Left ventricle myocardium inferior (tissue), 1 donor: ENCODE results near the gene PRKG1. TPM values are rescaled to one million over a fixed set of nuclear protein-coding genes. Genes with fewer than 3 reads are reported as not detected.

ENCODE experiments used
- DNase-seq: peaks from one replicate; pipeline ENCODE4 v3.0.0-alpha.2; 2020
- H3K27ac ChIP-seq: fragments of 200-600 bp; replicated peaks from 2 replicates; pipeline ENCODE4 v1.8.0; 2021
- H3K27me3 ChIP-seq: fragments of 200-600 bp; 2 replicates; pipeline ENCODE4 v1.8.0; 2021; ENCODE audit warnings: low read depth
- H3K36me3 ChIP-seq: fragments of 200-600 bp; 2 replicates; pipeline ENCODE4 v1.8.0; 2021
- H3K4me1 ChIP-seq: fragments of 200-600 bp; 2 replicates; pipeline ENCODE4 v1.8.0; 2021
- H3K4me3 ChIP-seq: fragments of 200-600 bp; 2 replicates; pipeline ENCODE4 v1.8.0; 2021; ENCODE audit warnings: mild to moderate bottlenecking, moderate library complexity
- H3K9me3 ChIP-seq: fragments of 200-600 bp; replicated peaks from 2 replicates; pipeline ENCODE4 v1.8.0; 2021
- intact Hi-C: fragments of 100-400 bp; cut with micrococcal nuclease; formaldehyde crosslinking; loops from one replicate; pipeline ENCODE4 v1.11.0; 2022
- total RNA-seq: library from RNA; stranded (reverse); fragmentation: NEBNext Ultra II Directional; extraction: Animal tissue kit (Norgen Biotek cat#: 25700); gene quantifications from one replicate; pipeline ENCODE4 v1.2.1, GENCODE V29; 2021
- TF ChIP-seq, protein P1 (sequence below): fragments of 200-600 bp; IDR thresholded peaks from 2 replicates; pipeline ENCODE4 v1.8.0; 2021; ENCODE audit warnings: antibody characterized with exemption, mild to moderate bottlenecking, borderline replicate concordance
- donor health status: DM: no; HTN: yes; CAD: no; lungs with severe emphysema.

PRKG1 gene
- total RNA-seq, 1 donor from 2014 or later = 38.9 TPM

DNA sequence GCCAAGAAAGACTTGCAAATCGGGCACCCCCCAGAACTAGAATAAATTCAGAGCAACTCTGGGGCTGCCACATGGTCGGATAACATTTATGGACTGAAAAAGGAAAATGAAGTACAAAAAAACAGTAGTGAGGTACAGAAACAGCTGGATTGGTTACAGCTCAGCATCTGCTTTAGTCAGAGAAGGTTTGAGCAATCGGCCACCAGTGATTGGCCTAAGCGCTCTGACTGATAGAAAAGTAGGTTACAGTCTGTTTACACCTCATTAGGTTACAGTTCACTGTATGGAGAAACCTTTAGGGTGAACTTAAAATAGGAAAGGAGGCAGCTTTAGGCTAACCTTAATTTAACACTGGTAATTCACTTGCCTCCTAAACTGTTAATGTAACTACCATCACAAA, 1137.8 kb downstream of the PRKG1 start:
- Histone ChIP-seq H3K4me1 (no peaks in the 10 kb centered on the region), H3K36me3 (no peaks in the 10 kb centered on the region), H3K4me3 (no peak overlapping the region), H3K27me3 (no peaks in the 10 kb centered on the region), H3K9me3 (no peaks in the 10 kb centered on the region), H3K27ac (peak overlapping the region; percentile 7)
- intact Hi-C loops = loop anchor here (10.0 kb wide), 1 partner anchor 1147 kb away; no protein-coding TSS in a partner anchor
- no peak for DNase-seq
- TF ChIP-seq, protein P1, sequence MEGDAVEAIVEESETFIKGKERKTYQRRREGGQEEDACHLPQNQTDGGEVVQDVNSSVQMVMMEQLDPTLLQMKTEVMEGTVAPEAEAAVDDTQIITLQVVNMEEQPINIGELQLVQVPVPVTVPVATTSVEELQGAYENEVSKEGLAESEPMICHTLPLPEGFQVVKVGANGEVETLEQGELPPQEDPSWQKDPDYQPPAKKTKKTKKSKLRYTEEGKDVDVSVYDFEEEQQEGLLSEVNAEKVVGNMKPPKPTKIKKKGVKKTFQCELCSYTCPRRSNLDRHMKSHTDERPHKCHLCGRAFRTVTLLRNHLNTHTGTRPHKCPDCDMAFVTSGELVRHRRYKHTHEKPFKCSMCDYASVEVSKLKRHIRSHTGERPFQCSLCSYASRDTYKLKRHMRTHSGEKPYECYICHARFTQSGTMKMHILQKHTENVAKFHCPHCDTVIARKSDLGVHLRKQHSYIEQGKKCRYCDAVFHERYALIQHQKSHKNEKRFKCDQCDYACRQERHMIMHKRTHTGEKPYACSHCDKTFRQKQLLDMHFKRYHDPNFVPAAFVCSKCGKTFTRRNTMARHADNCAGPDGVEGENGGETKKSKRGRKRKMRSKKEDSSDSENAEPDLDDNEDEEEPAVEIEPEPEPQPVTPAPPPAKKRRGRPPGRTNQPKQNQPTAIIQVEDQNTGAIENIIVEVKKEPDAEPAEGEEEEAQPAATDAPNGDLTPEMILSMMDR = no peak

DNA sequence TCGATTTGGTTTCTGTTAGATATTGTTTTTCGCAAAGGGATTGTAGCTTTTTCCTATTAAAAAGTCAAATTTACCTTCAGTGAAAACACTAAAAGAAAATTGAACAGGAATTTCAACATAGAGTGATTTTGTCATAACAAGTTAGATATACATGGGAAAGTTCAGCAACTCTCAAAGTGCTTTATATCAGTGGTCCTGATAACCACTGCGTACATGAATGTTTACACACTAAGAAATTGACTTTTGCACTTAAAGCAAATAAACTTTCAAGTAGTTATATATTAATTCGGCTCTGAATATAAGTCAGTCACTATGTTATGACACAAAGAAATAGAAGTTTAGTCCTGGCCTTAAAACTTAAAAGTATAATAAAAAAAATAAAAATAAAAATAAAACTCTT, 1138.5 kb downstream of the PRKG1 start:
- H3K9me3 ChIP-seq = no peaks in the 10 kb centered on the region
- no peaks in the 10 kb centered on the region for H3K27me3 ChIP-seq
- H3K36me3 ChIP-seq = no peaks in the 10 kb centered on the region
- no peaks in the 10 kb centered on the region for H3K4me1 ChIP-seq
- peak overlapping the region; percentile 7 for H3K27ac ChIP-seq
- no peak for DNase-seq
- intact Hi-C loops = loop anchor here (10.0 kb wide), 1 partner anchor 1148 kb away; no protein-coding TSS in a partner anchor
- TF ChIP-seq, protein P1 = no peak
- H3K4me3 ChIP-seq = no peak overlapping the region

DNA sequence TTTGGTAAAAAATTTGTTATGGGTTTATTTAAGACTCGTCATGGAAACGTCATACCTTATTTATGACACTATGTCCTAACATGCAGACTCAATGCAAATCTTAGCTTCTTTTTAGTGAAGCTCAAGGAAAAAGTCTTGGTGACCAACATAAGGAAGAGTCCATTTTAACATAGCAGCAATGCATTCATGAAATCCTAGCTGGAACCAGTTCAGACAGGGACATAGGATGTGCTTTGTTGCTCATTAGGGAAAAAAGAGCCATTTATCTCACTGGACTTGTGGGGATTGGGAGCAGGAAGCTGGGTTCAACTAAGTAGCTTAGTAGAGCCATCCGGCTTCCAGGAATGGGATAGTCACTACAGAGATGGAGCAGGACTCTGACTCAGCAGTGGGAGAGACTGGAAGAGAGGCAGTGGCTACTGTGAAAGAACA, 1139.0 kb downstream of the PRKG1 start:
- Histone ChIP-seq H3K27me3 (no peaks in the 10 kb centered on the region), H3K4me1 (no peaks in the 10 kb centered on the region), H3K27ac (no peak overlapping the region), H3K9me3 (no peaks in the 10 kb centered on the region), H3K4me3 (no peak overlapping the region), H3K36me3 (no peaks in the 10 kb centered on the region)
- TF ChIP-seq, protein P1 = no peak
- intact Hi-C loops = loop anchor here (10.0 kb wide), 1 partner anchor 1149 kb away; no protein-coding TSS in a partner anchor
- DNase-seq = no peak

DNA sequence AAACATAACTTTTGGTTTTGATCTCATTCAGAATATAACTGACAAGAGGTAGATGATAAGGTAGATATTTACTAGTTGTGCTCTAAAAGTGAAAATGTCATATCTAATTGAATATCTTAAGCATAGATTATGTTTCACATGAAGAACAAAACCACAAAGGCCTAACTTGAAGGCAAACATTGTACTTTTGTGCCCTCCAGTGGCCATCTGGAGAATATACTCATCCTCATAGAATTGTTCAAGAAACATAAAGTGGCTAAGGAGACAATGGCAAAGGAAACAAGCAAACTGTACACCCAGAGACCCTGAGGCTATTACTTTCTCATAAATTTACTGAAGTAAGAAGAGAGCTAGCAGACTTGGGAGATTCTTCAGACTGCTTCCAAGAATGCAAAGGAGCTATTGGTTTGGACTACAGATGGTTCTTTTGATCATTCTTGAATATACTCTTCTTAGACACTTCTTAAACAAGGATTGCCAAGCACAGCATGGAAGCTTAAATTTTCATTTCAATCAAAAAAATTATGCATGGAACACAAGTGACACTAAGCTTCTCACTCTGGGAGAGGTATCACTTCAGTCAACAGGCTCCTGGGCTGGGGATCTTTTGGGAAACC, 1141.6 kb downstream of the PRKG1 start:
- H3K27ac ChIP-seq = no peak overlapping the region
- H3K27me3 ChIP-seq = no peaks in the 10 kb centered on the region
- no peak for DNase-seq
- H3K36me3 ChIP-seq = no peaks in the 10 kb centered on the region
- TF ChIP-seq, protein P1 = peak; percentile 81
- intact Hi-C loops = loop anchor here (5.0 to 10.0 kb wide), 2 partner anchors 1151 to 1214 kb away; no protein-coding TSS in a partner anchor
- no peaks in the 10 kb centered on the region for H3K9me3 ChIP-seq
- no peaks in the 10 kb centered on the region for H3K4me1 ChIP-seq
- H3K4me3 ChIP-seq = no peak overlapping the region

DNA sequence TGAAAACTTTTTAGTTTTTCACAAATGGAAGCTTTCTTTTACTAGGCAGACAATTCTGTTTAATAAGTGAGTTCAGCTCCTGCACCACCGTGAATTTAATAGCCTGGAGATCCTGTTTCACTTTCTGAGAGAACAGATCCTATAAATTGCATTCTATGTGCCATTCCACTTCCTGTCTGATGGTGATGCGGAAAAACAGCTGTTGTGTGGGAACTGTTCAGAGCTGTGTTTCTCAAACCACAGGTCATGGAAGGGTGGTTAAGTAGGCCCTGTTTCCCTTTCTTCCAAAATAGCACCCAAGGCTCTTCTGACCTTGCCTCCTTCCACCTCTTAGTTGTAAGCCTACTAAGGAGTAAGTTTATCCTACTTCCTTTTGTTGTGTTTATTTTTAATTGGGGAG, 1142.6 kb downstream of the PRKG1 start:
- Histone ChIP-seq H3K4me1 (no peaks in the 10 kb centered on the region), H3K36me3 (no peaks in the 10 kb centered on the region), H3K4me3 (no peak overlapping the region), H3K27me3 (no peaks in the 10 kb centered on the region), H3K9me3 (no peaks in the 10 kb centered on the region), H3K27ac (peak overlapping the region; percentile 23)
- intact Hi-C loops = loop anchor here (5.0 to 10.0 kb wide), 2 partner anchors 1152 to 1215 kb away; no protein-coding TSS in a partner anchor
- TF ChIP-seq, protein P1 = no peak
- no peak for DNase-seq
